Lower leg skin (tissue), 4 donors: ENCODE data around the gene CHMP4A. TPM values are rescaled to one million over a fixed set of nuclear protein-coding genes. Genes with fewer than 3 reads are reported as not detected.
A peak's percentile ranks its signal among the peaks of the same experiment; 100 is the strongest.

Experiments used
- DNase-seq, 2 donors: peaks; one replicate each; pipeline ENCODE4 v3.0.0-alpha.2; 2019; ENCODE audit warnings: low spot score in 2 of 2
- H3K4me3 ChIP-seq: fragments of 200-600 bp; sonication (generic); 2 replicates; pipeline ENCODE4 v1.5.1; 2017; ENCODE audit warnings: mild to moderate bottlenecking, low read depth; ENCODE audit not compliant: poor library complexity, severe bottlenecking
- POLR2A ChIP-seq, 2 donors: fragments of 450-650 bp; IDR thresholded peaks; one replicate each; pipeline ENCODE4 v1.6.1; 2016 to 2017; ENCODE audit warnings: antibody characterized with exemption in 2 of 2, mild to moderate bottlenecking in 1 of 2, moderate library complexity in 1 of 2
- WGBS, 2 donors: methylation state at CpG; one replicate each; pipeline ENCODE4 v1.1.5; 2018; 5-methylcytosine and 5-hydroxymethylcytosine counted together
- intact Hi-C: fragments of 100-400 bp; cut with DNase I; formaldehyde crosslinking; loops from one replicate; pipeline ENCODE4 v1.15.0; 2023; ENCODE audit warnings: low total_unique reads
- total RNA-seq, 4 donors: library from RNA; depleted of rRNA; stranded (reverse); fragments of >200 nt; gene quantifications; one replicate each; pipeline ENCODE4 v1.1.0, GENCODE V29; 2016
- TF ChIP-seq, protein P1 (sequence below), 3 donors: fragments of 450-650 bp; IDR thresholded peaks; one replicate each; pipeline ENCODE4 v1.5.1; 2016; ENCODE audit warnings: antibody characterized with exemption in 3 of 3, mild to moderate bottlenecking in 3 of 3, moderate library complexity in 2 of 3

Gene CHMP4A
- total RNA-seq, 4 donors from 2014 or later: 50.3 to 99.6 (median 68.1) TPM

DNA sequence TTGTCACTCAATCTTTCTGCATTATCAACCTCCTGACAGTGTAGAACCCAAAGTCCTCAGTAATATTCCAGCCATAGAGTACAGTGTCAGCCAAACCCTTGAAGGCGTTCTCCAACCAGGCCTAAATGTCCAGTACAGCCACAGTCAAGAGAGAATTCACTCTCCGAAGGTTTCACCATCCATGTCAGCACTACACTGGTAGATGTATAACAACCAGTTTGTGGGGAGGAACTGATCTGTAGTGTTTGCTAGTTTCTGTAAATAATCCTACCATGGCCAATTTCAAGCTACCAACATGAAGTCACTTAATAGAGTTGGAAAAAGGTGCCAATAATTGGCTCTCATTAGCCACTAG is 3.0 kb upstream of the CHMP4A start:
- 89 to 100% methylated on average over 2 of the region's 2 CpGs for WGBS, 2 donors
- peak in 1 of 2 donors; percentile 3 for DNase-seq
- intact Hi-C loops: no loop called here
- H3K4me3 ChIP-seq: no peak overlapping the region
- no peak for TF ChIP-seq POLR2A (IDR thresholded peaks at IDR 0.05)
- TF ChIP-seq, protein P1, sequence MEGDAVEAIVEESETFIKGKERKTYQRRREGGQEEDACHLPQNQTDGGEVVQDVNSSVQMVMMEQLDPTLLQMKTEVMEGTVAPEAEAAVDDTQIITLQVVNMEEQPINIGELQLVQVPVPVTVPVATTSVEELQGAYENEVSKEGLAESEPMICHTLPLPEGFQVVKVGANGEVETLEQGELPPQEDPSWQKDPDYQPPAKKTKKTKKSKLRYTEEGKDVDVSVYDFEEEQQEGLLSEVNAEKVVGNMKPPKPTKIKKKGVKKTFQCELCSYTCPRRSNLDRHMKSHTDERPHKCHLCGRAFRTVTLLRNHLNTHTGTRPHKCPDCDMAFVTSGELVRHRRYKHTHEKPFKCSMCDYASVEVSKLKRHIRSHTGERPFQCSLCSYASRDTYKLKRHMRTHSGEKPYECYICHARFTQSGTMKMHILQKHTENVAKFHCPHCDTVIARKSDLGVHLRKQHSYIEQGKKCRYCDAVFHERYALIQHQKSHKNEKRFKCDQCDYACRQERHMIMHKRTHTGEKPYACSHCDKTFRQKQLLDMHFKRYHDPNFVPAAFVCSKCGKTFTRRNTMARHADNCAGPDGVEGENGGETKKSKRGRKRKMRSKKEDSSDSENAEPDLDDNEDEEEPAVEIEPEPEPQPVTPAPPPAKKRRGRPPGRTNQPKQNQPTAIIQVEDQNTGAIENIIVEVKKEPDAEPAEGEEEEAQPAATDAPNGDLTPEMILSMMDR (IDR thresholded peaks at IDR 0.05): no peak

DNA sequence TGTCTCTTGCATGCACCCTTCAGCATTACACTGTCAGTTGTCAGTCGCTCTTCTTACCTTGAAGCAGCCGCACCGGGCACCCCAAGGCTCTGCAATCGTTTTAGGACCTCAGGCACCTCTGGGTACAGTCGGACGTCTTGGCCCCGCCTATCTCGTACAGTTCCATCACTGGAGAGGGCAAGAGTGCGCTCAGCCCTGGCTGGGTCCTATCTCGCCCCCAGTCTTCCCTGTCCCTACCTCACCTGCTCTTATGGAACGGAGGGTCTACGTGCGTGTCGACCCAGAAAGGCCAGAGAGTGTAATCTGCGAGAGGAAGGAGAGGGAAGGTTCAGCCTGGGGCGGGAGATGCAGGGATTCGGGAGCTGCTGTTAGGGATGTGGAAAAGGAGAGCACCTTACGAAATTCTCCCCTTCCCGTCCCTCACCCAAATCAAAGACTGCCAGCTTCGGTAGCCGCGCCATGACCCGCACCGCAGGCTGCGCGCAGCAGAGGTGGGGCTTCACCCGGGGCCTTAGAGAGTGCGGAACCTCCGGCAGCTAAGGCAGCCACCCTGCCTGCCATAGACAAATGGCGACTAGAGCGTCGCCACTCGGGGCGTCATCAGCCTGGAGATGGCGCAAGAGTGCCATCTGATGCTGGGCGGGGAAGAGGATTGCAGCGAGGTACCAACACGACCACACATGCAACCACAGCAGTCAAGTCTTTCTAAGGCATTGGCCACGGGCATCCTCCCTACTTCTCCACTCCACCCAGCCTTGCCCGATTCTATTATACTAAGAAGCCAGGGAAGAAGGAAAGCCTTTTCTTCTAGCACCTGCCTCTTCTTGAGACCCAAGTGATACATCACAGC is 2.4 kb upstream of the CHMP4A start, which contains the start of gene MDP1:
Gene MDP1, minus strand, starts transcription at position 572 of the 850 bp plus-strand sequence. Its CDS starts 111 bp downstream, at position 461.
- TF ChIP-seq, protein P1 (IDR thresholded peaks at IDR 0.05): peak in 1 of 3 donors; percentile 8
- TF ChIP-seq POLR2A (IDR thresholded peaks at IDR 0.05): no peak
- intact Hi-C loops: no loop called here
- H3K4me3 ChIP-seq: peak within 1 kb of the TSS; percentile 63
- 0% methylated on average over 35 to 40 of the region's 40 CpGs for WGBS, 2 donors
- DNase-seq: peak; percentile 86 to 97

DNA sequence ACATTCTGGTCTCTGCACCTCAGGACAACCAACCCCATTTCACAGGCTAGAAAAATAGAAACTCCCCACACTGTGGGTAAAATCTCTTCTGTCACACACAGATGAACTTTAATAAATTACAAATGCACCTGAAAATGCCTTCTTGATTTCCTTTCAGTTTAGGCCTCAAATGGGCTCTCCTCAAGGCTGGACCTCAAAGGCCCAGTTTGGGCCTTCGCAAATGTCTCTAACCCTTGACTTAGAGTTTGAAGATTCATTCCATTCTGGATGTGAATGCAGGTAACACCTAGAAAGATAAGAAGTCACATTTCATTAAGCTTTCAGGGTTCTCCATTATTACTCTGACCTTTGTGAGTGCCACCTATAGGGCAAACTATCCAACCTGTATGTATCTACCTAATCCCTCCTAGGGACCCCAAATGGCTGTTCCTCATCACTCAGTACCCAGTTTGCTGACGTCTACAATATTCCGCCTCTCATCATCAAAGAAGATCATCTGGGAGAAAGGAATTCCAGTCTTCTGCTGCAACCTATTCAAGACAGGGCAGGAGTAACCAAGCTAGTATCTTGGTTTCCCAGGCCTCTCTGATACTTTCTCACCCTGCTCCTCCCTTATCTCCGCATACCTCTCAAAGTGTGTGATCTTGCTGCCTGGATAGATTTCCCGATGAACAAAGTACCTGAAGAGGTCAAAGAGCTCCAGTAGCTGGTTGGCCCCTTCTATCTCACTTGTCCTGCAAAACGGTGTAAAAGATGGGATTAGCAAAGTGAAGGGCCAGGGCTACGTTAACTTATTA is 776 bp upstream of the CHMP4A start:
- WGBS, 2 donors: 92 to 93% methylated on average over 7 of the region's 7 CpGs
- TF ChIP-seq, protein P1 (IDR thresholded peaks at IDR 0.05): no peak
- TF ChIP-seq POLR2A (IDR thresholded peaks at IDR 0.05): no peak
- intact Hi-C loops: no loop called here
- peak in 1 of 2 donors; percentile 20 for DNase-seq
- no peak overlapping the region for H3K4me3 ChIP-seq

DNA sequence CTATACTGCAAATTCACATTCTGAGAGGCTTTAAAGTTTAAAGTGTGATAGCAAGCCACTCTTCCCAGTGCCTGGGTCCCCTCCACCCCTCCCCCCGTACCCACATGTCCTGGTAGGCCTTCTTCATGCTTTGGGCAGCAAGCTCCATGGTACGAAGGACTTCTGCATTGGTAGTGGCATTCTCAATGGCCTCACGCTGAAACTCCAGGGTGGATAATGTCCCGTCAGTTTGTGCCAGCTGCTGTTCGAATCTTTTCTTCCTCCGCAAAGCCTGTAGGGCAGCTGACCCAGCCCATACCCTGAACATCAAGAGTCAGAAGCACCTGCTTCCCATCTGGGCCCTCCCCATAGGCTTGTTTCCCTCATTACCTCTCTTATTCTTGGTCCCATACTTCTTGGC is 2.0 kb downstream of the CHMP4A start:
- TF ChIP-seq, protein P1 (IDR thresholded peaks at IDR 0.05): no peak
- TF ChIP-seq POLR2A (IDR thresholded peaks at IDR 0.05): no peak
- H3K4me3 ChIP-seq: no peak overlapping the region
- intact Hi-C loops: no loop called here
- WGBS, 2 donors: 85 to 93% methylated on average over 6 of the region's 6 CpGs
- DNase-seq: peak in 1 of 2 donors; percentile 37

DNA sequence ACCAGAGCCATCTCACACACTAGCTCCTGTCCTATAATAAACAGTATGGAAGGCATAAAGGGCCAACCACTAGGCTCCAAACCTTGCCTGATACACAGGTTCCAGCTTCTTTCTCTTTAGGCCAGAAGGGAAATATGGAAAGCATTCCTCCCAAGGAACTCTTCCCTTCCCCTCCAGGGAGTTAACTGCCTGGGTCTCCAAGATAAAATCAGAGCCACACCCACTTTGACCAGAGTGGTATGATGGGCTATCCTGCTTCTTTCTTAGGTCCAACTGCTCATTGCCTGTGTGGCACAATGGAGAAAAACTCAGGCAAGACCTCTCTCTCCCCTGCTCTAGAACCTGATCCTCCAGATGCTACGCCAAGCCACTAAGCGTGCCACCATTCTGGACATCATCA is 5.7 kb downstream of the CHMP4A start:
- H3K4me3 ChIP-seq: no peak overlapping the region
- peak in 1 of 2 donors; percentile 9 for DNase-seq
- TF ChIP-seq, protein P1 (IDR thresholded peaks at IDR 0.05): no peak
- no peak for TF ChIP-seq POLR2A (IDR thresholded peaks at IDR 0.05)
- 98 to 100% methylated on average over 2 of the region's 2 CpGs for WGBS, 2 donors
- intact Hi-C loops: no loop called here
